ENCODE measurements around the gene PGBD4.

Gene PGBD4

DNA sequence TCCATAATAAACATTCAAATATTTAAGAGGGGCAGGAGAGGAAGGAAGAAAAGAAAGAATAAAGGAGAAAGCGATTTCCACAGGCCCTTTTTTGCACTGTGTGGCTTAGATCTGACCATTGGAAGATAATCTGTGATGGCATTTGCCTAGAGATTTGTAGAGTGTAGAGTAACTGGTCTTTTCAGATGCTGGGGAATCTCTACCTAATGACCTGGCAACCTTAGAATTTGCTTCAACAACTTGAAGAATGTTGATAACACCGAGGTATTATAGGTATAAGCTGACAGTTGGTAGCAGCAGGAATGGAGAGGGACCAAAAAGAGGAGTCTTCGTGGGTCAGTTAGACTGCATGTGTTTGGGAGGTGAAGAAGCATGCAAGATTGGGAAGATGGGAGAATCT lies 41.9 kb upstream of the PGBD4 start:
- no peak for DNase-seq
- in situ Hi-C loops (cut with HindIII; ENCODE audit: low pct_ligation_motif_present, low sequenced_read_pairs), result no loop called here
- H3K4me3 ChIP-seq (ENCODE audit: low read depth, low read length), result no peak overlapping the region
- no peak overlapping the region for H3K27ac ChIP-seq
- no peaks in the 10 kb centered on the region for H3K27me3 ChIP-seq (replicated peaks)
- TF ChIP-seq, protein P1, sequence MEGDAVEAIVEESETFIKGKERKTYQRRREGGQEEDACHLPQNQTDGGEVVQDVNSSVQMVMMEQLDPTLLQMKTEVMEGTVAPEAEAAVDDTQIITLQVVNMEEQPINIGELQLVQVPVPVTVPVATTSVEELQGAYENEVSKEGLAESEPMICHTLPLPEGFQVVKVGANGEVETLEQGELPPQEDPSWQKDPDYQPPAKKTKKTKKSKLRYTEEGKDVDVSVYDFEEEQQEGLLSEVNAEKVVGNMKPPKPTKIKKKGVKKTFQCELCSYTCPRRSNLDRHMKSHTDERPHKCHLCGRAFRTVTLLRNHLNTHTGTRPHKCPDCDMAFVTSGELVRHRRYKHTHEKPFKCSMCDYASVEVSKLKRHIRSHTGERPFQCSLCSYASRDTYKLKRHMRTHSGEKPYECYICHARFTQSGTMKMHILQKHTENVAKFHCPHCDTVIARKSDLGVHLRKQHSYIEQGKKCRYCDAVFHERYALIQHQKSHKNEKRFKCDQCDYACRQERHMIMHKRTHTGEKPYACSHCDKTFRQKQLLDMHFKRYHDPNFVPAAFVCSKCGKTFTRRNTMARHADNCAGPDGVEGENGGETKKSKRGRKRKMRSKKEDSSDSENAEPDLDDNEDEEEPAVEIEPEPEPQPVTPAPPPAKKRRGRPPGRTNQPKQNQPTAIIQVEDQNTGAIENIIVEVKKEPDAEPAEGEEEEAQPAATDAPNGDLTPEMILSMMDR (IDR thresholded peaks at IDR 0.05; ENCODE audit: low read depth, low read length, missing control alignments), result no peak
- H3K36me3 ChIP-seq (replicated peaks), result no peaks in the 10 kb centered on the region

DNA sequence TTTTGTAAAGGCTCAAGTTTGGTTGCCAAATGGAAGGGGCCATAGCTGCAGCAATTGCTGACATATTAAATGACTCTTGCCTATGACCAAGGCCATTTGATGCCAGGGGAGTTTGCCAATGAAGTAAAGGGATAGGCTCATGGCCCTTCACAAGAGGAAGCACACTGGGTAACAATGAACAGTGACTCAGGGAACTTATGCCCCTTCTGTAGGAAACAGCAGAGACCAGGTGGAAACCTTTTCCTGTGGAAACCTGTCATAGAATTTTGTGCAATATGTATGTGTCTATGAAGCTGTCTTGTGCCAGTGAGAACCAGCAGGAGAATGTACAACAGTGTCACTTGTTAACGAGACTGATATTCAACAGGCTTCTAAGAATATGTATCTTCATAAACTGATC lies 37.4 kb upstream of the PGBD4 start:
- Histone ChIP-seq H3K36me3 (replicated peaks) (no peaks in the 10 kb centered on the region), H3K27me3 (replicated peaks) (no peaks in the 10 kb centered on the region), H3K27ac (no peak overlapping the region), H3K4me3 (ENCODE audit: low read depth, low read length) (no peak overlapping the region)
- TF ChIP-seq, protein P1 (IDR thresholded peaks at IDR 0.05; ENCODE audit: low read depth, low read length, missing control alignments), result no peak
- DNase-seq, result no peak
- in situ Hi-C loops (cut with HindIII; ENCODE audit: low pct_ligation_motif_present, low sequenced_read_pairs), result no loop called here

GRCh38 chr15:34065261-34065660 lies 36.6 kb upstream of the PGBD4 start:
- in situ Hi-C loops (cut with HindIII; ENCODE audit: low pct_ligation_motif_present, low sequenced_read_pairs), result no loop called here
- no peak for DNase-seq
- TF ChIP-seq, protein P1 (IDR thresholded peaks at IDR 0.05; ENCODE audit: low read depth, low read length, missing control alignments), result no peak
- no peak overlapping the region for H3K4me3 ChIP-seq (ENCODE audit: low read depth, low read length)
- H3K36me3 ChIP-seq (replicated peaks), result no peaks in the 10 kb centered on the region
- no peak overlapping the region for H3K27ac ChIP-seq
- no peaks in the 10 kb centered on the region for H3K27me3 ChIP-seq (replicated peaks)

DNA sequence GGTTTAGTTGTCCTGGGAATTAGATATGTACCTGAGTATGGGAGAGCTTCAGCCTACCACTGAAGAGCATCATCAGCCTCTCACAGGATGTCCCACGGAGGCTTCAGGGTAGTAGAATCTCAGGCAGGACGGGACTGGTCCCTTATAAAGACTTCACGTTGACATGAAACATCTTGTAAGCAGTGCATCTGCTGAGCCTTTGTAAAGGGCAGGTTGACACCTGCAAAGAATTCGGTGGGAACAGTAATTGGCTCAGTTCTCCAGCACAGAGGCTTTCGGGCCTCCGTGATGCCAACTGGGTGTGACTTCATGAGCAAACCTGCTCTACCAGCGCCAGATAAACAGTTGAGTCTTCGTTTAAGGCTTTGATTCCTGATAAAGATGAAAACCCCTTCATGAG lies 35.9 kb upstream of the PGBD4 start:
- H3K4me3 ChIP-seq (ENCODE audit: low read depth, low read length), result no peak overlapping the region
- TF ChIP-seq, protein P1 (IDR thresholded peaks at IDR 0.05; ENCODE audit: low read depth, low read length, missing control alignments), result no peak
- no peaks in the 10 kb centered on the region for H3K27me3 ChIP-seq (replicated peaks)
- H3K27ac ChIP-seq, result no peak overlapping the region
- no peak for DNase-seq
- in situ Hi-C loops (cut with HindIII; ENCODE audit: low pct_ligation_motif_present, low sequenced_read_pairs), result no loop called here
- H3K36me3 ChIP-seq (replicated peaks), result no peaks in the 10 kb centered on the region

GRCh38 chr15:34070003-34070402 lies 31.9 kb upstream of the PGBD4 start:
- in situ Hi-C loops (cut with HindIII; ENCODE audit: low pct_ligation_motif_present, low sequenced_read_pairs), result no loop called here
- H3K27ac ChIP-seq, result no peak overlapping the region
- TF ChIP-seq, protein P1 (IDR thresholded peaks at IDR 0.05; ENCODE audit: low read depth, low read length, missing control alignments), result no peak
- H3K27me3 ChIP-seq (replicated peaks), result no peaks in the 10 kb centered on the region
- no peak overlapping the region for H3K4me3 ChIP-seq (ENCODE audit: low read depth, low read length)
- DNase-seq, result no peak
- no peaks in the 10 kb centered on the region for H3K36me3 ChIP-seq (replicated peaks)

- TF ChIP-seq, protein P1 (IDR thresholded peaks at IDR 0.05; ENCODE audit: low read depth, low read length, missing control alignments), result no peak
- no peak for DNase-seq
- H3K27me3 ChIP-seq (replicated peaks), result no peaks in the 10 kb centered on the region
- H3K4me3 ChIP-seq (ENCODE audit: low read depth, low read length), result no peak overlapping the region
- H3K36me3 ChIP-seq (replicated peaks), result no peaks in the 10 kb centered on the region
- no peak overlapping the region for H3K27ac ChIP-seq
- in situ Hi-C loops (cut with HindIII; ENCODE audit: low pct_ligation_motif_present, low sequenced_read_pairs), result no loop called here
Measured at GRCh38 chr15:34076785-34077184, 25.1 kb upstream of the PGBD4 start.

Measured in brain microvascular endothelial cell (primary cell).